COLO668 (cell line): Measurements from ENCODE around the gene AMY1A.
"Not testable (repeated sequence)": the region's sequence is repeated elsewhere in the genome, so short reads cannot be mapped to it uniquely, and the experiment has no call there.

Experiments used
- DNase-seq: peaks from one replicate; lab custom pipeline; 2025; ENCODE audit not compliant: unreplicated experiment; lab: John Stamatoyannopoulos, UW

The AMY1A gene

DNA sequence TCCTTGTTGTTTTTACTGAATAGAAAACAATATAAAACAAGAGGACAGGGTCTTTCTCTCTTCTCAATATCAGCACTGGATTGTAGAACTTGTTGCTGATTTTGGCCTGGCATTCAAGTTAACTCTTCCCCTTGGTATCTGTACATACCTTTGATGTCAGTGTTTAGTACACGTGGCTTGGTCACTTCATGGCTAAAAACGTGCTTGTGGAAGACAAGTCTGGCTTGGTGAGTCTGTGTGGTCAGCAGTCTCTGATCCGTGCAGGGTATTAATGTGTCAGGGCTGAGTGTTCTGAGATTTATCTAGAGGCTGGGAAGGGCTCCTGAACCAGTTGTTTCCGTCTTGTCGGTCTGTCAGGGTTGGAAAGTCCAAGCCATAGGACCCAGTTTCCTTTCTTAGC is at the start of gene AMY1A:
TSS of gene AMY1A (plus strand) at position 301 of the 400 bp plus-strand sequence. CDS start 571 bp downstream, outside the sequence.
- DNase-seq = not testable (repeated sequence)

DNA sequence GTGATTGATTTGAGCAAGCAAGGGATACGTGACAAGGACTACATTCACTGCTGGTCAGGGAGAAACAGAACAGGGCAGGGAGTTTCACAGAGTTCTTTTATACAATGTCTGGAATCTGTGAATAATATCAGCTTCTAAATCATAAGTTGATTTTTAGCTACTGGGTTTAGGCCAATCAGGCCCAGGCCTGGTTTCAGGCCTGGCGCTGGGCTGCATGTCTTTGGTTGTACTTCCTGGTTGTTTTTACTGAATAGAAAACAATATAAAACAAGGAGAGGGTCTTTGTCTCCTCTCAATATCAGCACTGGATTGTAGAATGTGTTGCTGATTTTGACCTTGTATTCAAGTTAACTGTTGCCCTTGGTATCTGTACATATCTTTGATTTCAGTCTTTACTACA is 39.2 kb upstream of the AMY1A start:
- no peak for DNase-seq

DNA sequence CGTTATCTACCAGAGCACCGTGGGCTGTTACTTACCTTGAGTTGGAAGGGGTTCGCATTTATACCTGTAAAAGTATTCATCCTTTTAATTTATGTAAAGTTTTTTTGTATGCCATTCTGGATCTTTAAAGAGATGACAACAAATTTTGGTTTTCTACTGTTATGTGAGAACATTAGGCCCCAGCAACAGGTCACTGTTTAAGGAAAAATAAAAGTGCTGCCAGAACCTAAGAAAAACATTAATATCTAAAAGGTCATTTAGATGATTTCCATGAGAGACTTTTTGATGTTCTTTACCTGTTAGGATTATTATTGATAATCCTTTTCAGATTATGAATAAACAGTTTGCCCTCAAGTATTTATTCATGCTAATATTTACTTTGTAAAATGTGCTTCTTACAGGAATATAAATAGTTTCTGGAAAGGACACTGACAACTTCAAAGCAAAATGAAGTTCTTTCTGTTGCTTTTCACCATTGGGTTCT is 38.5 kb upstream of the AMY1A start, which contains the start of gene AMY2A:
TSS of gene AMY2A (plus strand) at position 434 of the 484 bp plus-strand sequence. CDS start at position 448, 14 bp downstream.
- DNase-seq = not testable (repeated sequence)

DNA sequence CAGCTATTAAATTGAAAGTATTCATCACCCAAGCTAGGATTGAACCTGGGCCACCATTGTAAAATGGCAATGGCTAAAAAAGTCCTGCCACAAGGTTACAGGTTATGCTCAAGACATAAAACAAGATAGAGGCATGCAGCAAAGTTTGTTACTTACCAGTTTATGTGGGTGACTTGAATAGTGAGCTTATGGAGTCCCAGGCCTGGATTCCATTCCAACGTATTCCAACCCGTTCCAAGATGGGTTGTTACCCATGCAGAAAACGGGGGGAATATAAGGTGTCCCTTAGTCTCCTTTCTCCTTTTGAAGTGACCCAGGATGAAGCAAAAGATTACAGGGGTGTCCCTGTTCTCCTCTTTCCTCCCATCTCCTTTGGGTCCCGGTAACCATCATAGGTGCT is 28.1 kb upstream of the AMY1A start:
- DNase-seq = not testable (repeated sequence)

DNA sequence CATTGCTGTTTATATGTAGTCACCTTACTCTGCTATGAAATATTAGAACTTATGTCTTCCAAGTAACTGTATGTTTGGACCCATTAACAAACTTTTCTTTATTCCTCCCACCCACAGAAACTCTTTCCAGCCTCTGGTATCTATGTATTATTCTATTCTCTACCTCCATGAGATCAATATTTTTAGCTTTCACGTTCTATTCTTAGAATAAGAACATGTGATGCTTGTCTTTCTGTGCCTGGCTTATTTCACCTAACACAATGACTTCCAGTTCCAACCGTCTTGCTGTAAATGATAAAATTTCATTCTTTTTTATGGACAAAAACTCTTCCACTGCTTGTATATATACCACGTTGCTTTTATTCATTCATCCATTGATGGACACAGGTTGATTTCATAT is 14.4 kb upstream of the AMY1A start:
- DNase-seq = not testable (repeated sequence)

DNA sequence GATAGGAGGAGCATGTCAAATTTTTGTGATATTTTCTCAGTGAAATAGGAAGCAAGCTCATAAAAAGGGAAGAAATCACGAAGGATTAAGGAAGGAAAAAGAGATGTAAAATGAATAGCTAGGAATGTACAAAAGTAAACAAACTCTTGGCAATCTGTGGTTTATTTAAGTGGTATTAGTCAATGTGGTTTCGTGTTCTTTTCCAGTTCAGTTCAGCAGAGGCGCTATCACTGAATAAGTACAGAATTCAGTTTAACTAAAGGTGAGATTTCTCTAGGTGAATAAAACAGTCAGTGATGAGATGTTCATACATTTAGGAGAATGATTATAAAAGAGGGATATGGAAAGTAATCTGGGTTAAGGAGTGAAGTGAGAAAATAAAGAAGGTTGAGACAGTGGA is 11.7 kb upstream of the AMY1A start:
- not testable (repeated sequence) for DNase-seq

DNA sequence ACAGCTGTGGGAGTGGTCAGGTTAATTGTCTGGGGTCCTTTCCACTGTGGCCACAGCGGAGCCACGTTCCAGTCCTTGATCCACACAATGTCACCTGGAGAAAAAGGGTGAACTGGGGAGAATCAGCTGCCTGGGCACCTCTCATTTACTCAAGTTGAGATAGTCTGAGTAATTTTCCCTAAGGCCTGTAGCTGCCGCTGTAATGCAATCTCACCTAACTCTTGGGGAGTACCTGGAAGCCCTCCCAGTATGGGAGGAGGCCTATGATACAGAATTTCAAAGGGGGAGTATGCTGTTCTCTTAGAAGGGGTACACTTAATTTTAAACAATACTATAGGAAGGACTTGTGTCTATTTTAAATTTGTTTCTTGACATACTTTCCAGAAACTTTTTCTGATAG is 5.3 kb upstream of the AMY1A start:
- DNase-seq = not testable (repeated sequence)

DNA sequence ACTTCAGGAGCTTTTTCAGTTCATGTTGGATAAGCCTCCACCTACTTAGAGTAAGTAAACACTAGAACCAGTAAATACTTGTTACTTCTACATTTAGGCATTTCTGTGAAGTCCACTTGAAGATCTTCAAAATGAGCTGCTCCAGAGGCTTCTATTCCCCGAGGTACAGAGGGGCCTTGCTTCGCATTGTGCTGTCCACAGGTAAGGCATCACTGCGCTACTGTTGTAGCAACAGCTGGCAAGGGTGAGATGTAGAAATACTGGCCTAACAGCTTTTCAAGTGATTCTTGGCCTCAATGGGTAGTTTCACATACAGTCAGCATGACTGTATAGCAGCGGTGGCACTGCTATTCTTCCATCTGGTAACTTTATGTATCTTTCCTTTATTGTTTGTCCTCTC is 4.7 kb upstream of the AMY1A start:
- not testable (repeated sequence) for DNase-seq

DNA sequence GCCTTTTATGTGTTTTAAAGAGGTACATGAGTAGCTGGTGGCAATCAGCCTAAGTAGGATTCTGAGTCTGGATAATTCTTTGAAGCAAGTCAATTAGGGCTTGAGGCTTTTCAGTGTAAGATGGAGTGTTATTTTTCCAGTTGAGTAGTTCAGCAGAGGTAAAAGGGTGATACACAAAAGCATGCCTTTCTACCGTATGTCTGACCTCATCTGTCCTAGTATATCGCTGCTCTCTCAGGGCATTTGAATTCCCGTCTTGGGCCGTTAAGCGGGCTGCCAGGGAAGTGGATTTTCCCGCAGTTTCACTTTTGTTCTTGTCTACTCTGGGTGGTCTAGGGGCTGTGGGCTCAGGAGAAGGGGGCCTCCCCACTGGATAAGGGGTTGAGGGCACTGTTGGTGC is 1.4 kb upstream of the AMY1A start:
- DNase-seq = not testable (repeated sequence)

DNA sequence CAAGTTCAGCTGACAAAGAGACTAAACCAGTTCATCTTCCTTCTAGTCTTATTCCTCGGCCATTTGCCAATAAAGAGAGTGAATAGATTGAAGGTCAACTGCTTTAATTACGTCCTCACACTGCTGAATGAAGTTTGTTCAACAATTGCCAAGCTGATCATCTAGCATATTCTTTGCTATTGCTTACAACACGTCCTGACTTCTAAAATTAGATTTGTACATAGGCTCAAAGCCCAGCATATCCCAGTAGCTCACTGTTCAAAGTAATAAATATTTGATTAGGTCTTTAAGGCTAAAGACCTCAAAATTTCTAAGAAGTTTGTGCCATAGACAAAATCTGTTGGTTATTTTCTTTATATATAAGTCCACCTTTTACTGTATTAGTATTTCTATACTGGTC is 20.8 kb downstream of the AMY1A start:
- DNase-seq = not testable (repeated sequence)

DNA sequence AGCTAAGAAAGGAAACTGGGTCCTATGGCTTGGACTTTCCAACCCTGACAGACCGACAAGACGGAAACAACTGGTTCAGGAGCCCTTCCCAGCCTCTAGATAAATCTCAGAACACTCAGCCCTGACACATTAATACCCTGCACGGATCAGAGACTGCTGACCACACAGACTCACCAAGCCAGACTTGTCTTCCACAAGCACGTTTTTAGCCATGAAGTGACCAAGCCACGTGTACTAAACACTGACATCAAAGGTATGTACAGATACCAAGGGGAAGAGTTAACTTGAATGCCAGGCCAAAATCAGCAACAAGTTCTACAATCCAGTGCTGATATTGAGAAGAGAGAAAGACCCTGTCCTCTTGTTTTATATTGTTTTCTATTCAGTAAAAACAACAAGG is 40.5 kb downstream of the AMY1A start, which contains the start of gene AMY1B:
TSS of gene AMY1B (minus strand) at position 101 of the 400 bp plus-strand sequence. CDS start 571 bp downstream, outside the sequence.
- DNase-seq = not testable (repeated sequence)

DNA sequence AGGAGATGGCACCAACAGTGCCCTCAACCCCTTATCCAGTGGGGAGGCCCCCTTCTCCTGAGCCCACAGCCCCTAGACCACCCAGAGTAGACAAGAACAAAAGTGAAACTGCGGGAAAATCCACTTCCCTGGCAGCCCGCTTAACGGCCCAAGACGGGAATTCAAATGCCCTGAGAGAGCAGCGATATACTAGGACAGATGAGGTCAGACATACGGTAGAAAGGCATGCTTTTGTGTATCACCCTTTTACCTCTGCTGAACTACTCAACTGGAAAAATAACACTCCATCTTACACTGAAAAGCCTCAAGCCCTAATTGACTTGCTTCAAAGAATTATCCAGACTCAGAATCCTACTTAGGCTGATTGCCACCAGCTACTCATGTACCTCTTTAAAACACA is 41.9 kb downstream of the AMY1A start:
- not testable (repeated sequence) for DNase-seq

DNA sequence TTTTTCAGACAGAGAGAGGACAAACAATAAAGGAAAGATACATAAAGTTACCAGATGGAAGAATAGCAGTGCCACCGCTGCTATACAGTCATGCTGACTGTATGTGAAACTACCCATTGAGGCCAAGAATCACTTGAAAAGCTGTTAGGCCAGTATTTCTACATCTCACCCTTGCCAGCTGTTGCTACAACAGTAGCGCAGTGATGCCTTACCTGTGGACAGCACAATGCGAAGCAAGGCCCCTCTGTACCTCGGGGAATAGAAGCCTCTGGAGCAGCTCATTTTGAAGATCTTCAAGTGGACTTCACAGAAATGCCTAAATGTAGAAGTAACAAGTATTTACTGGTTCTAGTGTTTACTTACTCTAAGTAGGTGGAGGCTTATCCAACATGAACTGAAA is 45.1 kb downstream of the AMY1A start:
- DNase-seq = not testable (repeated sequence)

DNA sequence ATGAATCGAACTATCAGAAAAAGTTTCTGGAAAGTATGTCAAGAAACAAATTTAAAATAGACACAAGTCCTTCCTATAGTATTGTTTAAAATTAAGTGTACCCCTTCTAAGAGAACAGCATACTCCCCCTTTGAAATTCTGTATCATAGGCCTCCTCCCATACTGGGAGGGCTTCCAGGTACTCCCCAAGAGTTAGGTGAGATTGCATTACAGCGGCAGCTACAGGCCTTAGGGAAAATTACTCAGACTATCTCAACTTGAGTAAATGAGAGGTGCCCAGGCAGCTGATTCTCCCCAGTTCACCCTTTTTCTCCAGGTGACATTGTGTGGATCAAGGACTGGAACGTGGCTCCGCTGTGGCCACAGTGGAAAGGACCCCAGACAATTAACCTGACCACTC is 45.7 kb downstream of the AMY1A start:
- not testable (repeated sequence) for DNase-seq

DNA sequence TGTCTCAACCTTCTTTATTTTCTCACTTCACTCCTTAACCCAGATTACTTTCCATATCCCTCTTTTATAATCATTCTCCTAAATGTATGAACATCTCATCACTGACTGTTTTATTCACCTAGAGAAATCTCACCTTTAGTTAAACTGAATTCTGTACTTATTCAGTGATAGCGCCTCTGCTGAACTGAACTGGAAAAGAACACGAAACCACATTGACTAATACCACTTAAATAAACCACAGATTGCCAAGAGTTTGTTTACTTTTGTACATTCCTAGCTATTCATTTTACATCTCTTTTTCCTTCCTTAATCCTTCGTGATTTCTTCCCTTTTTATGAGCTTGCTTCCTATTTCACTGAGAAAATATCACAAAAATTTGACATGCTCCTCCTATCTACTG is 52.1 kb downstream of the AMY1A start:
- DNase-seq = not testable (repeated sequence)

DNA sequence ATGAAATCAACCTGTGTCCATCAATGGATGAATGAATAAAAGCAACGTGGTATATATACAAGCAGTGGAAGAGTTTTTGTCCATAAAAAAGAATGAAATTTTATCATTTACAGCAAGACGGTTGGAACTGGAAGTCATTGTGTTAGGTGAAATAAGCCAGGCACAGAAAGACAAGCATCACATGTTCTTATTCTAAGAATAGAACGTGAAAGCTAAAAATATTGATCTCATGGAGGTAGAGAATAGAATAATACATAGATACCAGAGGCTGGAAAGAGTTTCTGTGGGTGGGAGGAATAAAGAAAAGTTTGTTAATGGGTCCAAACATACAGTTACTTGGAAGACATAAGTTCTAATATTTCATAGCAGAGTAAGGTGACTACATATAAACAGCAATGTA is 54.8 kb downstream of the AMY1A start:
- not testable (repeated sequence) for DNase-seq
